HCEC 1CT (cell line): Measurements from ENCODE around the gene SPARC.
"Not testable (repeated sequence)": the region's sequence is repeated elsewhere in the genome, so short reads cannot be mapped to it uniquely, and the experiment has no call there.

ENCODE experiments used
- DNase-seq: peaks from one replicate; pipeline ENCODE4 v3.0.0-alpha.2; 2017

Gene SPARC

GRCh38 chr5:151686674-151687407 lies at the start of gene SPARC:
Gene SPARC (minus strand): TSS chr5:151686915. CDS start chr5:151676188, 10,727 bp downstream.
- peak; percentile 96 for DNase-seq

GRCh38 chr5:151735646-151736045 lies 48.9 kb upstream of the SPARC start:
- DNase-seq: no peak

- DNase-seq: no peak
Measured at GRCh38 chr5:151734064-151734408, 47.3 kb upstream of the SPARC start.

- peak; percentile 52 for DNase-seq
Measured at GRCh38 chr5:151733358-151734063, 46.8 kb upstream of the SPARC start.

GRCh38 chr5:151730381-151730780 lies 43.7 kb upstream of the SPARC start:
- no peak for DNase-seq

GRCh38 chr5:151729597-151729996 lies 42.9 kb upstream of the SPARC start:
- DNase-seq: not testable (repeated sequence)

- no peak for DNase-seq
Measured at GRCh38 chr5:151724360-151724759, 37.6 kb upstream of the SPARC start.

- DNase-seq: no peak
Measured at GRCh38 chr5:151722546-151722945, 35.8 kb upstream of the SPARC start.

GRCh38 chr5:151721812-151722391 lies 35.2 kb upstream of the SPARC start:
- no peak for DNase-seq

- no peak for DNase-seq
Measured at GRCh38 chr5:151721087-151721646, 34.5 kb upstream of the SPARC start.

GRCh38 chr5:151720215-151720614 lies 33.5 kb upstream of the SPARC start:
- no peak for DNase-seq

- DNase-seq: peak; percentile 53
Measured at GRCh38 chr5:151719228-151720000, 32.7 kb upstream of the SPARC start.

GRCh38 chr5:151718646-151719045 lies 31.9 kb upstream of the SPARC start:
- peak; percentile 34 for DNase-seq

- DNase-seq: no peak
Measured at GRCh38 chr5:151718153-151718552, 31.4 kb upstream of the SPARC start.

GRCh38 chr5:151717416-151717815 lies 30.7 kb upstream of the SPARC start:
- no peak for DNase-seq

- no peak for DNase-seq
Measured at GRCh38 chr5:151709109-151709735, 22.5 kb upstream of the SPARC start.

- DNase-seq: peak; percentile 42
Measured at GRCh38 chr5:151708126-151708525, 21.4 kb upstream of the SPARC start.

GRCh38 chr5:151707567-151707966 lies 20.9 kb upstream of the SPARC start:
- no peak for DNase-seq

GRCh38 chr5:151706906-151707305 lies 20.2 kb upstream of the SPARC start:
- DNase-seq: peak; percentile 60

GRCh38 chr5:151703780-151704179 lies 17.1 kb upstream of the SPARC start:
- no peak for DNase-seq

- DNase-seq: no peak
Measured at GRCh38 chr5:151703227-151703626, 16.5 kb upstream of the SPARC start.

GRCh38 chr5:151700820-151701219 lies 14.1 kb upstream of the SPARC start:
- no peak for DNase-seq

GRCh38 chr5:151700296-151700695 lies 13.6 kb upstream of the SPARC start:
- no peak for DNase-seq
